GM12878 (cell line): ENCODE results near the gene MYO10. TPM values are rescaled to one million over a fixed set of nuclear protein-coding genes. Genes with fewer than 3 reads are reported as not detected.

Experiments
- polyA plus RNA-seq, 11 experiments: library from polyadenylated mRNA; depleted of rRNA in 4 of 11; unstranded in 6 of 11; stranded (reverse) in 5 of 11; fragments of >200 nt; fragmentation: Nextera tagmentation in 4 of 11; fragmentation: Illumina TruSeq in 1 of 11; extraction: Ambion mirVana in 4 of 11; extraction: Trizol in 1 of 11; gene quantifications; 1 replicate in 1 of 11; 2 replicates in 10 of 11; pipeline versions ENCODE4 v1.2.1 to v1.2.3, GENCODE V29; 2011 to 2016; ENCODE audit warnings: inconsistent platforms in 2 of 11, missing spikeins in 2 of 11, low read depth in 1 of 11
- small RNA-seq: library from RNA; depleted of rRNA; stranded (forward); fragments of <200 nt; gene quantifications from one replicate; pipeline ENCODE3, GENCODE V24; 2014
- total RNA-seq, 4 experiments: library from RNA; depleted of rRNA in 3 of 4; stranded (reverse); fragments of >200 nt in 3 of 4; fragmentation: Illumina TruSeq in 1 of 4; extraction: Trizol in 1 of 4; gene quantifications; 2 replicates each; pipeline versions ENCODE4 v1.2.1 to v1.2.3, GENCODE V29; 2013 to 2021

MYO10 gene
- total and polyA plus RNA-seq, 10 of the 15 experiments (the other 5 are each of a cell fraction or from before 2014, with no cell fraction given): 0.02 to 0.77 (median 0.17) TPM

Small RNA genes within 50 kb of the gene (small RNA-seq; reads per million reads assigned to genes)
- gene RF00019 (not detected), gene RNA5SP179 (not detected), gene RNU6-660P (not detected)
